Subcutaneous abdominal adipose tissue (tissue), 5 donors: ENCODE measurements around the gene SOX30.

Experiments
- H3K27ac ChIP-seq: one replicate; pipeline ENCODE4 v1.7.0; 2013; ENCODE audit warnings: low read depth, mild to moderate bottlenecking, inconsistent platforms, low read length, moderate library complexity
- H3K27me3 ChIP-seq, 5 donors: one replicate each; pipeline ENCODE4 v1.7.0; 2013; ENCODE audit warnings: low read length in 5 of 5, inconsistent platforms in 1 of 5; ENCODE audit not compliant: control insufficient read depth in 5 of 5, insufficient read depth in 4 of 5
- H3K36me3 ChIP-seq, 5 donors: one replicate each; pipeline ENCODE4 v1.7.0; 2013; ENCODE audit warnings: low read length in 5 of 5; ENCODE audit not compliant: control insufficient read depth in 5 of 5, insufficient read depth in 5 of 5
- H3K4me1 ChIP-seq, 5 donors: one replicate each; pipeline ENCODE4 v1.7.0; 2013; ENCODE audit warnings: low read length in 5 of 5, mild to moderate bottlenecking in 3 of 5, moderate library complexity in 1 of 5; ENCODE audit not compliant: control insufficient read depth in 5 of 5, insufficient read depth in 5 of 5
- H3K4me3 ChIP-seq, 5 donors: one replicate each; pipeline ENCODE4 v1.7.0; 2013; ENCODE audit warnings: low read length in 5 of 5, low read depth in 1 of 5
- H3K9ac ChIP-seq, 5 donors: one replicate each; pipeline ENCODE4 v1.7.0; 2013; ENCODE audit warnings: low read length in 5 of 5, mild to moderate bottlenecking in 4 of 5, moderate library complexity in 3 of 5
- H3K9me3 ChIP-seq, 5 donors: one replicate each; pipeline ENCODE4 v1.7.0; 2013; ENCODE audit warnings: low read length in 5 of 5; ENCODE audit not compliant: control insufficient read depth in 5 of 5
- donor health status: healthy.
- donor health status: healthy.
- donor health status: healthy.
- donor health status: healthy.
- donor health status: healthy.

Gene SOX30

GRCh38 chr5:157596487-157596886, 55.8 kb downstream of the SOX30 start:
- Histone ChIP-seq H3K36me3 (no peaks in the 10 kb centered on the region), H3K27me3 (no peaks in the 10 kb centered on the region), H3K27ac (no peak overlapping the region), H3K4me1 (peaks cover 0 to 10% (median 4%) of the 10 kb centered on the region in 5 donors), H3K9ac (no peak overlapping the region), H3K9me3 (no peaks in the 10 kb centered on the region), H3K4me3 (no peak overlapping the region)

- Histone ChIP-seq H3K4me1 (peaks cover 0 to 10% (median 4%) of the 10 kb centered on the region in 5 donors), H3K4me3 (no peak overlapping the region), H3K9ac (no peak overlapping the region), H3K36me3 (no peaks in the 10 kb centered on the region), H3K27me3 (no peaks in the 10 kb centered on the region), H3K27ac (no peak overlapping the region), H3K9me3 (no peaks in the 10 kb centered on the region)
Measured at GRCh38 chr5:157594675-157595459, 57.4 kb downstream of the SOX30 start.

- no peak overlapping the region for H3K9ac ChIP-seq
- H3K9me3 ChIP-seq, result no peaks in the 10 kb centered on the region
- H3K27me3 ChIP-seq, result no peaks in the 10 kb centered on the region
- no peak overlapping the region for H3K4me3 ChIP-seq
- no peak overlapping the region for H3K27ac ChIP-seq
- peaks cover 0 to 10% (median 4%) of the 10 kb centered on the region in 5 donors for H3K4me1 ChIP-seq
- H3K36me3 ChIP-seq, result no peaks in the 10 kb centered on the region
Measured at GRCh38 chr5:157594257-157594656, 58.0 kb downstream of the SOX30 start.

- Histone ChIP-seq H3K9me3 (no peaks in the 10 kb centered on the region), H3K27ac (no peak overlapping the region), H3K9ac (no peak overlapping the region), H3K27me3 (no peaks in the 10 kb centered on the region), H3K4me3 (no peak overlapping the region), H3K4me1 (peaks cover 0 to 10% (median 4%) of the 10 kb centered on the region in 5 donors), H3K36me3 (no peaks in the 10 kb centered on the region)
Measured at GRCh38 chr5:157593052-157593757, 59.0 kb downstream of the SOX30 start.

- Histone ChIP-seq H3K27ac (no peak overlapping the region), H3K4me1 (peaks cover 0 to 10% (median 4%) of the 10 kb centered on the region in 5 donors), H3K27me3 (no peaks in the 10 kb centered on the region), H3K36me3 (no peaks in the 10 kb centered on the region), H3K4me3 (no peak overlapping the region), H3K9me3 (no peaks in the 10 kb centered on the region), H3K9ac (no peak overlapping the region)
Measured at GRCh38 chr5:157592594-157592993, 59.6 kb downstream of the SOX30 start.

GRCh38 chr5:157590478-157590877, 61.8 kb downstream of the SOX30 start:
- no peak overlapping the region for H3K4me3 ChIP-seq
- no peak overlapping the region for H3K27ac ChIP-seq
- no peak overlapping the region for H3K9ac ChIP-seq
- H3K4me1 ChIP-seq, result peaks cover 0 to 10% (median 4%) of the 10 kb centered on the region in 5 donors
- H3K36me3 ChIP-seq, result no peaks in the 10 kb centered on the region
- no peaks in the 10 kb centered on the region for H3K9me3 ChIP-seq
- H3K27me3 ChIP-seq, result no peaks in the 10 kb centered on the region

- no peak overlapping the region for H3K27ac ChIP-seq
- H3K9ac ChIP-seq, result no peak overlapping the region
- no peaks in the 10 kb centered on the region for H3K4me1 ChIP-seq
- no peaks in the 10 kb centered on the region for H3K9me3 ChIP-seq
- no peak overlapping the region for H3K4me3 ChIP-seq
- no peaks in the 10 kb centered on the region for H3K27me3 ChIP-seq
- no peaks in the 10 kb centered on the region for H3K36me3 ChIP-seq
Measured at GRCh38 chr5:157584628-157585027, 67.6 kb downstream of the SOX30 start.

- Histone ChIP-seq H3K27me3 (no peaks in the 10 kb centered on the region), H3K9ac (no peak overlapping the region), H3K4me1 (no peaks in the 10 kb centered on the region), H3K36me3 (no peaks in the 10 kb centered on the region), H3K4me3 (no peak overlapping the region), H3K27ac (no peak overlapping the region), H3K9me3 (no peaks in the 10 kb centered on the region)
Measured at GRCh38 chr5:157582731-157583620, 69.3 kb downstream of the SOX30 start.

- H3K27me3 ChIP-seq, result no peaks in the 10 kb centered on the region
- H3K27ac ChIP-seq, result no peak overlapping the region
- H3K9me3 ChIP-seq, result no peaks in the 10 kb centered on the region
- H3K9ac ChIP-seq, result no peak overlapping the region
- no peaks in the 10 kb centered on the region for H3K36me3 ChIP-seq
- H3K4me1 ChIP-seq, result no peaks in the 10 kb centered on the region
- no peak overlapping the region for H3K4me3 ChIP-seq
Measured at GRCh38 chr5:157581901-157582300, 70.3 kb downstream of the SOX30 start.
